Glutamatergic neuron (in vitro differentiated cells): ENCODE data around the gene KDM3B. TPM values are rescaled to one million over a fixed set of nuclear protein-coding genes. Genes with fewer than 3 reads are reported as not detected.

Experiments used
- DNase-seq: peaks from one replicate; pipeline ENCODE4 v3.0.0; 2022
- H3K27ac Mint-ChIP-seq: one replicate; pipeline ENCODE4 v1.8.0; 2020; ENCODE audit warnings: mild to moderate bottlenecking, mixed read lengths, inconsistent platforms; ENCODE audit not compliant: unreplicated experiment
- H3K27me3 Mint-ChIP-seq: one replicate; pipeline ENCODE4 v1.8.0; 2020; ENCODE audit warnings: mild to moderate bottlenecking, moderate library complexity, mixed read lengths, inconsistent platforms; ENCODE audit not compliant: unreplicated experiment
- H3K36me3 Mint-ChIP-seq: one replicate; pipeline ENCODE4 v1.8.0; 2020; ENCODE audit warnings: mild to moderate bottlenecking, mixed read lengths, inconsistent platforms; ENCODE audit not compliant: unreplicated experiment
- H3K4me1 Mint-ChIP-seq: one replicate; pipeline ENCODE4 v1.8.0; 2020; ENCODE audit warnings: mild to moderate bottlenecking, low read depth, mixed read lengths, inconsistent platforms; ENCODE audit not compliant: unreplicated experiment
- H3K4me3 Mint-ChIP-seq: one replicate; pipeline ENCODE4 v1.8.0; 2020; ENCODE audit warnings: mild to moderate bottlenecking, mixed read lengths, inconsistent platforms; ENCODE audit not compliant: unreplicated experiment
- H3K9me3 Mint-ChIP-seq: one replicate; pipeline ENCODE4 v1.8.0; 2020; ENCODE audit warnings: mild to moderate bottlenecking, moderate library complexity, mixed read lengths, inconsistent platforms; ENCODE audit not compliant: unreplicated experiment
- CTCF ChIP-seq: fragments of 200-600 bp; sonication (generic); IDR thresholded peaks from one replicate; pipeline ENCODE4 v1.5.0; 2021; ENCODE audit not compliant: partially characterized antibody, unreplicated experiment
- total RNA-seq: library from RNA; stranded (reverse); fragmentation: NEBNext Ultra II Directional; extraction: Animal tissue kit (Norgen Biotek cat#: 25700); gene quantifications from one replicate; pipeline ENCODE4 v1.2.1, GENCODE V29; 2021; ENCODE audit not compliant: unreplicated experiment

Gene KDM3B
- total RNA-seq, 1 donor from 2014 or later, result 98.5 TPM

- peaks cover 5% of the 10 kb centered on the region for H3K36me3 Mint-ChIP-seq
- H3K27me3 Mint-ChIP-seq, result peaks cover 15% of the 10 kb centered on the region
- H3K4me3 Mint-ChIP-seq, result peak overlapping the region; percentile 88
- H3K4me1 Mint-ChIP-seq, result peaks cover 7% of the 10 kb centered on the region
- peak overlapping the region; percentile 90 for H3K27ac Mint-ChIP-seq
- peak; percentile 97 for DNase-seq
- H3K9me3 Mint-ChIP-seq, result peaks cover 11% of the 10 kb centered on the region
- peak; percentile 92 for TF ChIP-seq CTCF
Measured at GRCh38 chr5:138464008-138464387, 111.5 kb downstream of the KDM3B start.

GRCh38 chr5:138464388-138465260 is 112.1 kb downstream of the KDM3B start:
- peaks cover 5% of the 10 kb centered on the region for H3K4me1 Mint-ChIP-seq
- peak overlapping the region; percentile 86 for H3K27ac Mint-ChIP-seq
- peaks cover 5% of the 10 kb centered on the region for H3K36me3 Mint-ChIP-seq
- peak; percentile 95 for DNase-seq
- TF ChIP-seq CTCF, result peak; percentile 65
- peaks cover 15% of the 10 kb centered on the region for H3K27me3 Mint-ChIP-seq
- peak overlapping the region; percentile 88 for H3K4me3 Mint-ChIP-seq
- H3K9me3 Mint-ChIP-seq, result peaks cover 10% of the 10 kb centered on the region

GRCh38 chr5:138465261-138466124 is 113.0 kb downstream of the KDM3B start, which contains the start of gene EGR1:
EGR1 (plus strand) TSS chr5:138465479; CDS start chr5:138465762, 283 bp downstream.
- DNase-seq, result peak; percentile 87
- peak within 1 kb of the TSS; percentile 86 for H3K27ac Mint-ChIP-seq
- TF ChIP-seq CTCF, result no peak
- peaks cover 5% of the 10 kb centered on the region for H3K4me1 Mint-ChIP-seq
- H3K4me3 Mint-ChIP-seq, result peak within 1 kb of the TSS; percentile 88
- peaks cover 5% of the 10 kb centered on the region for H3K36me3 Mint-ChIP-seq
- peaks cover 15% of the 10 kb centered on the region for H3K27me3 Mint-ChIP-seq
- peaks cover 9% of the 10 kb centered on the region for H3K9me3 Mint-ChIP-seq

- H3K4me3 Mint-ChIP-seq, result peak overlapping the region; percentile 79
- H3K36me3 Mint-ChIP-seq, result peaks cover 5% of the 10 kb centered on the region
- DNase-seq, result no peak
- H3K9me3 Mint-ChIP-seq, result peaks cover 5% of the 10 kb centered on the region
- H3K27ac Mint-ChIP-seq, result no peak overlapping the region
- H3K27me3 Mint-ChIP-seq, result peaks cover 15% of the 10 kb centered on the region
- TF ChIP-seq CTCF, result no peak
- peaks cover 4% of the 10 kb centered on the region for H3K4me1 Mint-ChIP-seq
Measured at GRCh38 chr5:138466125-138466899, 113.8 kb downstream of the KDM3B start.
